GM21360 (cell line): ENCODE results near the gene WWC1.
"Not testable (repeated sequence)": the region's sequence is repeated elsewhere in the genome, so short reads cannot be mapped to it uniquely, and the experiment has no call there.

Experiments used
- ATAC-seq: cut with Tn5 transposase; IDR thresholded peaks from one replicate; pipeline ENCODE4 v1.9.1; 2021; ENCODE audit warnings: mild to moderate bottlenecking, moderate library complexity; ENCODE audit not compliant: unreplicated experiment

WWC1 gene

DNA sequence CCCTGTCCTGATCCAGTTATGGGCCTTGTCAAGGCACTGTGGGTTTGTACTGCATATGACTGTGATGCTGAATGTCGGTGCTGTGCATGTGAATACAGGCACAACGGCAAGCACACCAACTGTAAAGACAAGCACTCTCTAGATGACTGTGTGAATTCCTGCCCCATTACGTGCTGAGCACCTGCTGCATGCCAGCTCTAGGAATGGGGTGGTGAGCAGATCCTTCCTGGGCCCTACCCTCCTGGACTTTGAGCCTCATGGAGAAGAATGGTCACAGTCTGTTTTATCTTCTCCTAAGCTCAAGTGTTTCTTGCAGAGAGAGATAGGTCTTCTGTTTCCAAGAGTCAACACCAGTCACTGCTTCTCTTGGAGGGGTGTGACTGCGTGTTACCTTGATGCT, 138.9 kb downstream of the WWC1 start:
- no peak for ATAC-seq

DNA sequence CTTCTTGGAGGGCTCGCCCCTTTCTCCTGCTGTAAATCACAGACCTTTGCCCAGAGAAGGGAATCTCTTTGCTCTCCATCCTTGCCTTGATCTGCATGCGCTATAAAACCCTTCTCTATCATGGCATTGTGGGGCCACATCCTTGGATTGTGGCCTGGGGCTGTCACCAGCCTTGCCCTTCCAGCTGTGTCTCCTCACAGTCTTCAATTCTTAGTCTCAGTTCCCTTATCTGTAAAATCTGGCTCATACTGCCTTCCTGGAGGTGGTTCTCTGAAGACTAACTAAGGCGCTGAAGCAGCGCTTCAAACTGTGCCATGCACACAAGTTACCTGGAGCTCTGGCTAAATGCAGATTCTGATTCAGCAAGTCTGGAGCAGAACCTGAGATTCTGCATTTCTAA, 141.5 kb downstream of the WWC1 start:
- ATAC-seq: no peak

DNA sequence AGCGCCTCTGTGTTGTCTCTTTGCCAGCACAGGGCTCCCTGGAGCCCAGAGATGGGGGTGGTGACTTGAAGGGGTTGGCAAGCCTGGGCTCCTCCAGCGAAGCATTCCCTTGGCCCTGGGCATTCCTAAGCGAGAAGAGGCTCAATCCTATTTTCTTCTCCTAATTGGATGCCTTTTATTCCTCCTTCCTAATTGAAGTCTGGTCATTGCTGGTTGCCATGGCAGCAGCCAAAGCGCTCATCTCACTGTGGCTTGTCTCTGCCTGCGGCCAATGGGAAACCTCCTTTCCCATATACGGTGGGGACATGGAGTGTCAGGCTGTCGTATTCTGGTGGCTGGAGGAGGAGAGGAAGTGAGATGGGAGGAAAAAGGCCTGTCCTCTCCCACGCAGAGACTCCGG, 142.6 kb downstream of the WWC1 start:
- ATAC-seq: no peak

DNA sequence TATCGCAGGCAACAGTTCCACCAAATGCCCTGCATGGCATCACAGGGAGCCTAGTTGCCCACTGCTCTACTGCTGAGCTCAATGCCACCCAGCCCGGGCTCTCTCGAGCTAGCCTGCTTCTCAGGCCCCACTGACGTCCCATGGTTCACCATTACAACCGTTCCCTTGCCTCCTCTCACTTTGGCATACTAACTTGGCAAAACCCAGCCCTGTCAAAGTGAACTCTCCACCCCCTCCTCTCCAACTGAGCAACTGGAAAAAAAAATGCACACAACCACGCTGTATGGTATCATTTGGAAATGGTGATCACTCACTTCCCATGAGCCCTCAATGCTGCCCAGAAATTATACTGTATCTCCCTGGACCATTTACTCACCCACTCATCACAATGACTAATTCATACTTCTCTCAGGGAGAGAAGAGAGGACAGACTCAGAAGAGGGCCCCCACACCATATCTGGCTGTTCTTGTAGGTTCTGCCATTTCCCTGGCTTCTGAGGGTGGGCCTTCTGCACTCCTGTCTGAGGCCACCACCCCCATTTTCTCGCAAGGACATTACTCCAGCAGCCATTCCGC, 143.4 kb downstream of the WWC1 start:
- ATAC-seq: no peak

DNA sequence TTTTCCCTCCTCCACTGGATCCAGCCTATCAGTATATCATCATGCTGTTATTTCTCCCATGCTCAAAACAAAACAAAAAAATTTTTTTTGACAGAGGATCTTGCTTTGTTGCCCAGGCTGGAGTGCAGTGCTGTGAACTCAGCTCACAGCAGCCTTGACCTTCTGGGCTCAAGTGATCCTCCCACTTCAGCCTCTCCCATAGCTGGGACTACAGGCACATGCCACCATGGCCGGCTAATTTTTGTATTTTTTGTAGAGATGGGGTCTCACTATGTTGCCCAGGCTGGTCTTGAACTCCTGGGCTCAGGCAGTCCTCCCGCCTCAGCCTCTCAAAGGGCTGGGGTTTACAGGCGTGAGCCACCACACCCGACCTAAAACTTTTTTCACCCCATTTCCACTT, 143.9 kb downstream of the WWC1 start:
- ATAC-seq: not testable (repeated sequence)

DNA sequence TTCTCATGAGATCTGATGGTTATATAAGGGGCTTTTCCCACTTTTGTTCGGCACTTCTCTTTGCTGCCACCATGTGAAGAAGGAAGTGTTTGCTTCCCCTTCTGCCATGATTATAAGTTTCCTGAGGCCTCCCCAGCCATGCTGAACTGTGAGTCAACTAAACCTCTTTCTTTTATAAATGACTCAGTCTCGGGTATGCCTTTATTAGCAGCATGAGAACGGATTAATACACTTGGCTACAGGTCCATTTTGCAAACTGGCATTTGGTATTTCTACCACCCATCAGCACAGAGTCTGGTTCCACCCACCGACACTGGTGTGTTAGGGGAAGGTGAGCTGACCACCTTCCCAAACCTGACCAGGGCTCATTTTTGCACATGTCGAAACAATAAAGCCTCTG, 146.9 kb downstream of the WWC1 start:
- no peak for ATAC-seq

DNA sequence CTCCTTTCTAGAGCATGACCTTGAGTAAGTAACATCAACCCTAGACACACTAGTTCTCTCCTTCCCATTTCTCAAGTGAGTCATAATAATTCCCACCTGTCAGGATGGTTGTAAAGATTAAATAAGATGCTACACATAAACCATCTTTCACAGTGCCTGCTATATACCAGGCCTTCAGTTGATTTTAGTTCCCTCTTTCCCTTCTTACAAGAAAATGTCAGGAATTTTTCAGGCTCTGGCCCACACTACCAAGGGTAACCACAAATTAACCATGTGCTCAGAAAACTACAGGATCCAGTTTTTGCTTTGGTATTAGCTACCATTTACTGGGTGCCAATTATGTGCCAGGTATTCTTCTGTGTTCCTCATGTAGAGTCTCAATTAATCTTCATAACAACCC, 152.1 kb downstream of the WWC1 start:
- no peak for ATAC-seq

DNA sequence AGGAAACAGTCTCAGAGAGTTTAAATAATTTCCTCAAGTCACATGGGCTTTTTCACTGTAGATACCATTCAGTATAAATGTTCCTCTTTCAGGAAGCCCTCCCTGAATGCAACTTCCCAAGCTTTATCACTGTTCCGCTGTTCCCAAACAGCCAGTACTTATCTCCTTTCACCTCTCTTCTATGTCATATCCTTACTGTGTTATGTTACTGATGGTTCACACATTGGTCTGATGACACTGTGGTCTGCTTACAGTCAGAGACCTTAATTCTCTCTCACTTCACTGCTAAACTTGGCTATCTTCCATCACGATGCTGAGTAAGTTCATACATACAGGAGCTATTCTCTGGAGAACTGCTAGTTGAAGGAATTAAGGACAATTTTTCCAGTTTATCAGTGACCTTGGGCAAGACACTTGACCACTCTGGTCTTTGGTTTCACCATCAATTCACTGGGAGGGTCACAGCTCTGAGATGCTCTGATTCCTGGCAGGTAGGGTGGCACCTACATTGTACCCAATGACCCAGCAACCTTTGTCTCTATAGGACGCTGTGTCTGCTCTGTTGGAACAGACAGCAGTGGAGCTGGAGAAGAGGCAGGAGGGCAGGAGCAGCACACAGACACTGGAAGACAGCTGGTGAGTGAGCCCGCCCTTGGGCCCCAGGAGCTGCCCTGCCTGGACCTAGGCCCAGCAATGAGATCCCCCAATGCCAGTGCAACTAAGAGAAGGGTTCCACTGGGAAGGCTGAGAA, 152.7 kb downstream of the WWC1 start:
- ATAC-seq: no peak

DNA sequence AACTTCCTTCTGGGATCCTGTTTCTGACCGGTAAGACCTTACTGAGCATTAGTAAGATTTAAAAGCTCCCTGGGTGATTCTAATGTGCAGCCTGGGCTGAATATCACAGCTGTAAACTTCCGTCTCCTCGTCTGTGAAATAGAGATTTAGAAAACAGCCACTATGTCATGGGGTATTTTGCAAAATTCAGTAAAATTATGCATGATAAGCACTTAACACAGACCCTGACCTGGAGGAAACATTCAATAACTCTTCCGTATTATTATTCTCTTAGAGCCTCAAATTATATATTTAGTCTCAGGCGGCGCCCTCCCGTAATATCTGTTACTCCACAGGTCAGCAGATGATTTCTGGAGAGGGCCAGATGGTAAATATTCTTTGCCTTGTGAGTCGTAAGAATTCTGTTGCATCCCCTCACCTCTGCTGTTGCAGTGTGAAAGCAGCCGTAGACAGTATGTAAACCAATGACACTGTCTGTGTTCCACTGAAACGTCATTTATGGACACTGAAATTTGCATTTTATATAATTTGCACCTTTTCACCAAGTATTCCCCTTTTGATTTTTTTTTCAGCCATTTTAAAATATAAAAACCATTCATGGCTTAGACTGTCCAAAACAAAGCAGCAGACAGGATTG, 155.7 kb downstream of the WWC1 start:
- no peak for ATAC-seq

DNA sequence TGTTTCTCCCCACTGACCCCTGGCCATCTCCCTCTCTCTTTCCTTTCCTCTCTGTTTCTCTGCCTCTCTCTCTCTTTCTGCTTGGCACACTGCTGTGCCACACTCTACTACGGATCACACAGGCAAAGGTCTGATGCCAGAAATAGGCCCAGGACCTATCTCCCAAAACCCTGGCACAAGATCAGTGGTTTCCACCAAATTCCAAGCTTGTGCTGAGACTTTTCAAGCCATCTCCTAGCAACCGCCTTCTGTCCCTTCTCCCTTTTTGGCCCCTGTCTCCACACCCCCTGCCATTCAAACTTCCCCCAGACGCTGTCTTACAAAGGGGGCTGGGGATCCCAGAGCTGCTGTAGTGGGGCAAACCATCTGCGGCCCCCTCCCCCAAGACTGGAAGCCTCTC, 156.4 kb downstream of the WWC1 start:
- ATAC-seq: no peak

DNA sequence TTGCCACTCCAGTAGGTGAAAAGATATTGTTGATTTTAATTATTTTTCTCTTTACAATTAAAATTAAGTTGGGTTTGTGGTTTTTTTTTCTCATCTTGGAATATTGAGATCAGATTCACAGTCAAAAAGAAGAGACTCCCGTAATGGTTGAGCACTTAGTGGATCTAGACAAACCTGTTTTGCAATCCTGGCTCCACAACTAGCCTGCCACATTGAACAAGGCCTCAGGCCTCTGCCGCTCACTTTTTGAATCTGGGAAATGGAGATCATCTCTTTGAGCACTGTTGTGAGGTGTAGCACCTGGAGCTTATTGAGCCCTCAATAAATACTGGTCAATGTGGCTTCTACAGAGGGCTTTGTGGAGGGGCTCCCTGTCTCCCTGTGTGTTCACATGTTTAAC, 157.7 kb downstream of the WWC1 start:
- no peak for ATAC-seq

DNA sequence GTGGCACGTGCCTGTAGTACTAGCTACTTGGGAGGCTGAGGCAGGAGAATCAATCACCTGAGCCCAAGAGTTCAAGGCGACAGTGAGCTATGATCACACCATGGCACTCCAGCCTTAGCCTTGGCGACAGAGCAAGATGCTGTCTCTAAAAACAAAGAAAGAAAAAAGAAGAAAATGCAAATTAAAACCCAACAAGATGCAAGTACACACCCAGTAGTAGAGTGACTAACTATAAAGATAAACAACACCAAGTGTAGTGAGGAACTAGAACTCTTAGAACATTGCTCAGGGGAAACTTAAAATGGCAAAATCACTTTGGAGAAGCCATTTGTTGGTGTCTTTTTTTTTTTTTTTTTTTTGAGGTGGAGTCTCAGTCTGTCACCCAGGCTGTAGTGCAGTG, 160.1 kb downstream of the WWC1 start:
- ATAC-seq: no peak

DNA sequence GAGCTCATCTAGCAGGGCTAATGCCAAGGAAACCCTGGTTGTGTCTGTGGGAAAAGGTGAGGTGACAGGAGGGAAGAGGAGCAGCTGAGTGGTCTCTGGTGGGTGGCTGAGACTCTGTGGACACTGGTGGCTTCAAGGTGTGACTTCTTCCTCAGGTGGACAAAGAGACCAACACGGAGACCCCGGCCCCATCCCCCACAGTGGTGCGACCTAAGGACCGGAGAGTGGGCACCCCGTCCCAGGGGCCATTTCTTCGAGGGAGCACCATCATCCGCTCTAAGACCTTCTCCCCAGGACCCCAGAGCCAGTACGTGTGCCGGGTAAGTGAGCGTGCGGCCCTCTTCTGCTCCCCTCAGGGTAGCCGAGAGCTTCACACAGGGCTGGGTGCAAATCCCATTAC, 163.8 kb downstream of the WWC1 start:
- no peak for ATAC-seq

DNA sequence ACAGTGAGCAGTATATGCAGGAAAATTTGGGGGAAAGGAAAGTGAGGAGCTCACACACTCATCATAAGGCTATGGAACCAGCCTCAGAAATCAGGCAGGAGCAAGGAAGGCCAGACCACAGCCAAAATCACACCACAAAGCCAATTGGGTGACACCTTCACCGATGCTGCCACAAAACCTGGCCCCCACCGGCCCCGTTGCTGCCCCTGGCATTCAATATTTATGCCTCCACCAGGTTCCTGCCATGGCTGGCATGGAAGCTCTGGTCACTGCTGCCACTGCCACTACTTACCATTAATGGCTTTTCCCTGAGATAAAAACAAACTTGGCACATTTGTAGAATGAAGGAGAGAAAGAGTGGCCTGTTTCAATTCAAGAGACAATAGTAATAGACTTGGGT, 166.1 kb downstream of the WWC1 start:
- ATAC-seq: no peak

DNA sequence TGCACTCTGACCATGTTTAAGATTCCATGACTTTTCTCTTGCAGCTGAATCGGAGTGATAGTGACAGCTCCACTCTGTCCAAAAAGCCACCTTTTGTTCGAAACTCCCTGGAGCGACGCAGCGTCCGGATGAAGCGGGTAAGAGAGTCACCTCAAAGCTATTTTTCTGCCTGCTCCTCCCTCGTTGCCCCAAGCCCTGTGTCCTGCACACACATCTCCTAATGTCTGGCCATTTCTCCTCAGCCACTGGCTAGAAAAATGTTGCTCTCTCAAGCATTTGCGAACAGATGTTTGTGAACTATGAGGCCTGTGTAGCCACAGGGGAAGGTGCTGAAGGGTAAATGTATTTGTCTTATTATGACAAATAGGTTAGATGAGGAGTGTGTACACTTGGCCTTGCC, 169.2 kb downstream of the WWC1 start:
- no peak for ATAC-seq

DNA sequence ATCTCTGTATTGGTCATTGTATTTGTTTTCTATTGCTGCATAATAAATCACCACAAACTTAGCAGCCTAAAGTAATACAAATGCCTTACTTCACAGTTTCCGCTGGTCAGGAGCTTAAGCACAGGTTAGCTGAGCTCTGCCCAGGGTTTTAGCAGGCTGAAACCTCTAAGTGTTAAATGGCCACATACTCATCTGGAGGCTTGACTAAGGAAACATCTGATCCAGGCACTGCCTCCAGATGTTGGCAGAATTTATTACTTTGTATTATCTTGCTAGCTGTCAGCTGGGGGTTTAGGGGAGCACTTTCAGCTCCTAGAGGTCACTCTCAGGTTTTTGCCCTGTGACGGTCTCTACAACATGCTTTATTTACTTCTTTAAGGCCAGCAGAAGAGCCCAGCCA, 171.6 kb downstream of the WWC1 start:
- no peak for ATAC-seq

DNA sequence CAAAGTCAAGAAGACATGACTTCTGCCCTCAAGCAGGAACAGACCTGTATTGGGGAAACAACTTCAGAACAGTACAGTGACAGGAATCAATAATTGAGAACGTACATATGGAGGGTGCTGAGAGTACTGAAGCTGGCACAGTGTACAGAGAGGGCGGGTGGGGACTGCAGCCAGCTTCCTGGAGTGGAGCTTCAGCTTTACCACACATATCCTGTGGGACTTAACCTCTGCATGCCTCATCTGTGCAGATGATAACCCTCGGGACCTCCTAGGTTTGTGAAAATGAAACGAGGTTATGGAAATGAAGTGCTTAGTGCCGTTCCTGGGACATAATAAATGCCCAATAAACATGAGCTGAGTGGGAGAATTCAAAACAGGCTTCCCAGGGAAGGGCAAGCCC, 172.8 kb downstream of the WWC1 start:
- no peak for ATAC-seq

DNA sequence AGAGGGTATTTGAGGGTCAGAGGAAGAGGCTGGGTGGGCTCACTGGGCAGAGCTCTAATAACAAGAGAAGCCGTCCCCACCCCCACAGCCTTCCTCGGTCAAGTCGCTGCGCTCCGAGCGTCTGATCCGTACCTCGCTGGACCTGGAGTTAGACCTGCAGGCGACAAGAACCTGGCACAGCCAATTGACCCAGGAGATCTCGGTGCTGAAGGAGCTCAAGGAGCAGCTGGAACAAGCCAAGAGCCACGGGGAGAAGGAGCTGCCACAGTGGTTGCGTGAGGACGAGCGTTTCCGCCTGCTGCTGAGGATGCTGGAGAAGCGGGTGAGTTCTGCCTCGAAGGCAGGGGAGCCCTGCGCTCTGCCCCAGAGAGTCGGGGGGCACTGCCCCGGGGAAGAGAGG, 173.2 kb downstream of the WWC1 start:
- no peak for ATAC-seq

DNA sequence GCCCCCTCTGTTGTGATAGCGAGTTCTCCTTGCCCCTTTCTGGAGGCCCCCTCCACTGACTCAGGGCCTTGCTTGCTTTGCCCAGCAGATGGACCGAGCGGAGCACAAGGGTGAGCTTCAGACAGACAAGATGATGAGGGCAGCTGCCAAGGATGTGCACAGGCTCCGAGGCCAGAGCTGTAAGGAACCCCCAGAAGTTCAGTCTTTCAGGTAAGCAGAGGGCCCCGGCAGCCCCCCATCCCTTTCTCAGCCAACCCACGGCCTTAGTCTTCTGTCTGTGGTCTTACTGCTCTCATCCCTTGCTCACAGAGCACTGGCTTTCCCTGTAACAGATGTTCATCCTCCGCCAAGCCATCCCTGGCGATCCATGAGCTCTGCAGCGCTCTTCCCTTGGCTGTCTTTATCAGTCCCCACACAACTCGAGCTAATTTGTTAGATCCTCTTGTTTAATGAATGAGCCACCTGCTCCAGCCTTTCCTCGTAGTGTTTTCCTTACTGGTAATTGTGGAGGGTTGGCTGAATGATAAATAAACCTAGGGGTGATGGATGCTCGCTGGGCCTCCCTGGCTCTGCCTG, 176.4 kb downstream of the WWC1 start:
- no peak for ATAC-seq

DNA sequence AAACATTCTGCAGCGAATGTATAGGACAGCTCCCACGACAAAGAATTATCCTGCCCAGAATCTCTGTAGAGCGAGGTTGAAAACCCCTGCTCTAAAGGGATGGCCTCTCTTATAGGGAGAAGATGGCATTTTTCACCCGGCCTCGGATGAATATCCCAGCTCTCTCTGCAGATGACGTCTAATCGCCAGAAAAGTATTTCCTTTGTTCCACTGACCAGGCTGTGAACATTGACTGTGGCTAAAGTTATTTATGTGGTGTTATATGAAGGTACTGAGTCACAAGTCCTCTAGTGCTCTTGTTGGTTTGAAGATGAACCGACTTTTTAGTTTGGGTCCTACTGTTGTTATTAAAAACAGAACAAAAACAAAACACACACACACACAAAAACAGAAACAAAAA, 177.4 kb downstream of the WWC1 start:
- no peak for ATAC-seq

DNA sequence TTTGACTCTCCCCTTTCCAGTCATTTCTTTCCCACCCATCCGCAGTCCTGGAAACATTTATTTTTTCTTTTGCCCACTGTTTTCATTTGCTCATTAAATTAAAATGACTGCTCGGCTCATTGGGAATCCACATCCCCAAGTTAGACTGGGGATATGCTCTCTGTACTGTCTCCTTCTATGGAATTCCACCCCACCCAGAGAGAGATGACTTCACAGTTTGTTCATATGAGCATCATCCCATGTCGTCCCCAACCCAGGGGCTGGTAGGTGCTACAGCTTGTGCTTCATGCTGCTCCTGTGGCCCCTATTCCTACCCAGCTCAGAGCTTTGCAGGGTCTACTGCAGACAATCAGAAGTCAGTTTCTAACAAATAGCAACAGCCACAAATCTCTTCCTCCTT, 178.4 kb downstream of the WWC1 start:
- no peak for ATAC-seq

DNA sequence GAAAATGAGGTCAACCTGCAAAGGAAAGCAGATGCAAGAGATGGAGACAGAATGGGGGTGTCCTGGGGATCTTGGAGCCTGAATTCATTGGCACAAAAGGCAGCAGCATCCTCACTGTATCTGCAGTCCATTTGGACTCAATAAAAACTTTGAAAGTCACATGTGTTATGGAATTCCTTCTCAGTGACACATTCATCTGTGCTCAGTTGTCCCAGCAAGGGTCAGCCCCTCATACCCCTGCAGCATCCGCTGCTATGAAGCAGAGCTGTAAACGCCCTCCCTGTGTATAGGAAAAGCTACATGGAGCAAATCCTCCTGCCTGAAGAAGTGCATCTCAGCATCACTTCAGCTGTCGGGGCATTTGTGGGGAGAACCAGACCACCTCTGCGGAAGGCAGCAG, 180.3 kb downstream of the WWC1 start:
- ATAC-seq: no peak
